GM23338 (cell line): ENCODE data around the gene CHST15. TPM values are rescaled to one million over a fixed set of nuclear protein-coding genes. Genes with fewer than 3 reads are reported as not detected.

Experiments
- ATAC-seq: fragments of 200-7000 bp; cut with Tn5 transposase; 3 replicates; pipeline ENCODE4 v1.9.1; 2020
- DNase-seq: peaks from one replicate; pipeline ENCODE4 v3.0.0-alpha.2; 2015; ENCODE audit warnings: low spot score
- H2AFZ ChIP-seq: fragments of 200-600 bp; sonication (generic); 2 replicates; pipeline ENCODE4 v1.8.0; 2016; ENCODE audit warnings: antibody characterized with exemption, mild to moderate bottlenecking, moderate library complexity
- H3F3A ChIP-seq: fragments of 200-600 bp; sonication (generic); replicated peaks from 2 replicates; pipeline ENCODE4 v1.8.0; 2017; ENCODE audit warnings: antibody characterized with exemption, mixed run types, low read depth
- H3K27ac ChIP-seq: fragments of 200-600 bp; sonication (generic); 2 replicates; pipeline ENCODE4 v1.6.1; 2016; ENCODE audit warnings: low read depth
- H3K27me3 ChIP-seq: fragments of 200-600 bp; sonication (generic); 2 replicates; pipeline ENCODE4 v1.8.0; 2016; ENCODE audit warnings: mild to moderate bottlenecking, mixed run types, moderate library complexity; ENCODE audit not compliant: insufficient read depth
- H3K36me3 ChIP-seq: fragments of 200-600 bp; sonication (generic); 2 replicates; pipeline ENCODE4 v1.8.0; 2016; ENCODE audit warnings: mild to moderate bottlenecking; ENCODE audit not compliant: insufficient read depth
- H3K4me1 ChIP-seq: fragments of 200-600 bp; sonication (generic); 2 replicates; pipeline ENCODE4 v1.8.0; 2016; ENCODE audit warnings: mild to moderate bottlenecking, moderate library complexity; ENCODE audit not compliant: insufficient read depth
- H3K4me2 ChIP-seq: fragments of 200-600 bp; sonication (generic); 2 replicates; pipeline ENCODE4 v1.7.1; 2017; ENCODE audit warnings: mixed run types
- H3K4me3 ChIP-seq: fragments of 200-600 bp; sonication (generic); 2 replicates; pipeline ENCODE4 v1.6.1; 2016; ENCODE audit warnings: mixed run types
- H3K79me2 ChIP-seq: fragments of 200-600 bp; sonication (generic); replicated peaks from 2 replicates; pipeline ENCODE4 v1.8.0; 2017; ENCODE audit warnings: mild to moderate bottlenecking; ENCODE audit not compliant: insufficient read depth
- H3K9me2 ChIP-seq: fragments of 200-600 bp; sonication (generic); 2 replicates; pipeline ENCODE4 v1.8.0; 2017; ENCODE audit not compliant: insufficient read depth
- H4K20me1 ChIP-seq: fragments of 200-600 bp; sonication (generic); replicated peaks from 2 replicates; pipeline ENCODE4 v1.8.0; 2017; ENCODE audit warnings: mild to moderate bottlenecking; ENCODE audit not compliant: insufficient read depth
- H3K27ac Mint-ChIP-seq: 2 replicates; pipeline ENCODE4 v1.8.0; 2020; ENCODE audit warnings: inconsistent platforms, mild to moderate bottlenecking, moderate library complexity, mixed read lengths
- H3K27me3 Mint-ChIP-seq: 3 replicates; pipeline ENCODE4 v1.8.0; 2022; ENCODE audit warnings: low read depth, mild to moderate bottlenecking, moderate library complexity, mixed read lengths, inconsistent platforms; ENCODE audit not compliant: insufficient read depth, poor library complexity
- H3K36me3 Mint-ChIP-seq: 3 replicates; pipeline ENCODE4 v1.8.0; 2021; ENCODE audit warnings: low read depth, mild to moderate bottlenecking, inconsistent platforms, moderate library complexity, mixed read lengths
- H3K4me1 Mint-ChIP-seq: 3 replicates; pipeline ENCODE4 v1.8.0; 2020; ENCODE audit warnings: mild to moderate bottlenecking, inconsistent platforms, mixed read lengths
- H3K4me3 Mint-ChIP-seq: 3 replicates; pipeline ENCODE4 v1.8.0; 2021; ENCODE audit warnings: moderate library complexity, mild to moderate bottlenecking, inconsistent platforms, mixed read lengths
- H3K9me3 Mint-ChIP-seq: 3 replicates; pipeline ENCODE4 v1.8.0; 2020; ENCODE audit warnings: moderate library complexity, mild to moderate bottlenecking, inconsistent platforms, mixed read lengths
- CREB1 ChIP-seq: fragments of 250-450 bp; sonication (Bioruptor Pico); IDR thresholded peaks from 2 replicates; pipeline ENCODE4 v1.5.0; 2020; ENCODE audit warnings: low read depth, mild to moderate bottlenecking, moderate library complexity
- CTCF ChIP-seq, 2 experiments: fragments of 200-600 bp in 1 of 2; sonication (generic) in 1 of 2; conservative IDR thresholded peaks; 2 replicates each; pipeline versions ENCODE4 v1.5.1 to v1.6.1; 2016 to 2017; ENCODE audit warnings: antibody characterized with exemption in 2 of 2, low read depth in 2 of 2, mild to moderate bottlenecking in 2 of 2, moderate library complexity in 1 of 2
- EZH2phosphoT487 ChIP-seq: fragments of 200-600 bp; sonication (generic); IDR thresholded peaks from one replicate; pipeline ENCODE4 v1.8.1; 2018; ENCODE audit warnings: antibody characterized with exemption; ENCODE audit not compliant: unreplicated experiment
- NANOG ChIP-seq: IDR thresholded peaks from 2 replicates; pipeline ENCODE4 v1.6.1; 2016; ENCODE audit warnings: antibody characterized with exemption, borderline replicate concordance
- POLR2AphosphoS5 ChIP-seq: IDR thresholded peaks from 2 replicates; pipeline ENCODE4 v1.6.1; 2016; ENCODE audit warnings: antibody characterized with exemption, low read depth
- STAT1 ChIP-seq: IDR thresholded peaks from one replicate; pipeline ENCODE4 v1.6.1; 2016; ENCODE audit warnings: antibody characterized with exemption; ENCODE audit not compliant: unreplicated experiment
- ZNF114 ChIP-seq: fragments of 250-450 bp; sonication (Bioruptor Pico); IDR thresholded peaks from 2 replicates; pipeline ENCODE4 v1.5.0; 2020; ENCODE audit warnings: mild to moderate bottlenecking, moderate library complexity
- ZNF331 ChIP-seq: fragments of 250-450 bp; sonication (Bioruptor Pico); IDR thresholded peaks from 2 replicates; pipeline ENCODE4 v1.5.0; 2020; ENCODE audit warnings: low read depth, mild to moderate bottlenecking, moderate library complexity
- ZNF462 ChIP-seq: fragments of 250-450 bp; sonication (Bioruptor Pico); IDR thresholded peaks from 2 replicates; pipeline ENCODE4 v1.5.0; 2020; ENCODE audit warnings: mild to moderate bottlenecking, moderate library complexity
- polyA plus RNA-seq: library from polyadenylated mRNA; unstranded; fragments of >200 nt; fragmentation: Nextera tagmentation; extraction: Ambion mirVana; gene quantifications from 2 replicates; pipeline ENCODE4 v1.2.1, GENCODE V29; 2016
- total RNA-seq: library from RNA; depleted of rRNA; stranded (reverse); fragments of >200 nt; shearing (Covaris generic); gene quantifications from 2 replicates; pipeline ENCODE4 v1.2.3, GENCODE V29; 2014

CHST15 gene
- total and polyA plus RNA-seq, 2 experiments from 2014 or later, result 2.6 to 11.2 TPM

DNA sequence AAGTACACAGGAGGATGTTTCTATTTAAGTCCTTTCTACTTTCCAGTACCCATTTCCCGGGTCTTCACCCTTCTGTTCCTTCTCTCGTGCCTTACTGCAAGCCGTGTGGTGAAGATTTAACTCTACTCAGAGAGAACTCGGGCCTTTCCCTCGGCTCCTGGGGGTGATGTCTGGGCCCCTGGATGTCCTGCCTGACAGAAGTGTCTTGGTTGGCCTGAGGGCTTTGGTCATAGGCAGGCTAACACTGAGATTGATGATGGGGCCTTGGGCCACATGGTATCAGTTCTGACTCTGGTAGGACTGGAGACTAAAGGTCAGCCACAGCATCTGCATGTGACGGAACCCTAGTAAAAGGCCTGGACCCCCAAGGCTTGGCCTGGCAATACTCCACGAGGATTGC, 80.4 kb downstream of the CHST15 start (continued):
- TF ChIP-seq ZNF462 (CRISPR knock-in tag) (no peak), CTCF (conservative IDR thresholded peaks at IDR 0.05; ENCODE audit: low read depth in 2 of 2) (no peak), ZNF114 (CRISPR knock-in tag) (no peak), EZH2phosphoT487 (no peak), NANOG (no peak)

- Mint-ChIP-seq H3K4me1 (peaks cover 33% of the 10 kb centered on the region), H3K27ac (no peak overlapping the region), H3K4me3 (no peak overlapping the region), H3K9me3 (peaks cover 15% of the 10 kb centered on the region), H3K27me3 (peaks cover 6% of the 10 kb centered on the region), H3K36me3 (peaks cover 35% of the 10 kb centered on the region)
- no peaks in the 10 kb centered on the region for H4K20me1 ChIP-seq
- ATAC-seq (no peak), DNase-seq (no peak)
- no peaks in the 10 kb centered on the region for H3K27me3 ChIP-seq
- no peak overlapping the region for H3K4me2 ChIP-seq
- H3K79me2 ChIP-seq, result no peaks in the 10 kb centered on the region
- H3K27ac ChIP-seq, result no peak overlapping the region
- H3K4me3 ChIP-seq, result no peak overlapping the region
- H3K4me1 ChIP-seq, result peaks cover 8% of the 10 kb centered on the region; the same call in 1 of the 2 replicates
- H3F3A ChIP-seq, result no peaks in the 10 kb centered on the region
- no peaks in the 10 kb centered on the region for H3K36me3 ChIP-seq
- H3K9me2 ChIP-seq, result no peaks in the 10 kb centered on the region
- no peak overlapping the region for H2AFZ ChIP-seq
- TF ChIP-seq STAT1, result no peak
- no peak for TF ChIP-seq CREB1 (CRISPR knock-in tag)
- no peak for TF ChIP-seq POLR2AphosphoS5
- TF ChIP-seq ZNF331, result no peak
- no peak for TF ChIP-seq EZH2phosphoT487
- no peak for TF ChIP-seq CTCF (conservative IDR thresholded peaks at IDR 0.05; ENCODE audit: low read depth in 2 of 2)
Observed at GRCh38 chr10:124012583-124012982, 80.8 kb downstream of the CHST15 start.
